ENCODE measurements around the gene TTC33. TPM values are rescaled to one million over a fixed set of nuclear protein-coding genes. Genes with fewer than 3 reads are reported as not detected.

The TTC33 gene
- total and polyA plus RNA-seq, 2 of the 4 experiments (the other 2 are of a cell fraction), result 3.1 to 8.1 TPM

GRCh38 chr5:40521925-40522324 is 233.8 kb downstream of the TTC33 start:
- in situ Hi-C loops (cut with MboI; ENCODE audit: low sequenced_read_pairs), result no loop called here
- DNase-seq (no peak), ATAC-seq (ENCODE audit: low read depth) (no peak)
- no peaks in the 10 kb centered on the region; the same call in 1 of the 2 replicates for H3K4me1 ChIP-seq (ENCODE audit: control insufficient read depth, insufficient read depth, low read length)
- H3K27ac ChIP-seq (ENCODE audit: insufficient read depth, low read length), result no peak overlapping the region
- H3K23ac ChIP-seq (ENCODE audit: low read depth, low read length), result no peak overlapping the region
- H4K8ac ChIP-seq (ENCODE audit: low read depth in 2 of 2, low read length in 2 of 2), result no peak overlapping the region
- H3K56ac ChIP-seq (ENCODE audit: extremely low read depth, insufficient read depth, low read length), result no peak overlapping the region
- no peaks in the 10 kb centered on the region for H3K36me3 ChIP-seq (ENCODE audit: control insufficient read depth, insufficient read depth, low read length)
- no peaks in the 10 kb centered on the region for H3K79me1 ChIP-seq (ENCODE audit: low read depth in 1 of 2, low read length in 2 of 2)
- no peak overlapping the region for H2AK5ac ChIP-seq (ENCODE audit: low read depth, low read length)
- no peak overlapping the region for H3K4me3 ChIP-seq (ENCODE audit: insufficient read depth, low read depth, low read length)
- H3K4me2 ChIP-seq (ENCODE audit: low read depth, low read length), result peak overlapping the region; percentile 61; the same call in 1 of the 2 replicates
- no peak overlapping the region for H2AFZ ChIP-seq (replicated peaks; ENCODE audit: low read length, poor library complexity)
- H3K9me1 ChIP-seq (ENCODE audit: insufficient read depth, low read length), result 0 out of 2 replicates have a peak, but pooled peaks cover 2% of the 10 kb centered on the region
- H3K4ac ChIP-seq (ENCODE audit: low read depth, low read length), result no peak overlapping the region
- no peak overlapping the region for H2BK20ac ChIP-seq (ENCODE audit: low read depth, low read length)
- H3K18ac ChIP-seq (ENCODE audit: low read depth, low read length), result peak overlapping the region; percentile 23; the same call in 1 of the 2 replicates
- no peaks in the 10 kb centered on the region for H3K27me3 ChIP-seq (ENCODE audit: control insufficient read depth, insufficient read depth, low read length)
- no peaks in the 10 kb centered on the region for H3K9me3 ChIP-seq (ENCODE audit: control insufficient read depth, insufficient read depth, low read length)
- ChIA-PET POLR2A (ENCODE audit: unreplicated experiment) (no interaction called here), CTCF (interaction anchor here (0.6 kb wide), 1 partner anchor 777 kb away, joined by 3 read pairs; no protein-coding TSS in a partner anchor)
- TF ChIP-seq SMC3 (IDR thresholded peaks at IDR 0.05; ENCODE audit: low read depth, low read length) (no peak), MAFK (IDR thresholded peaks at IDR 0.05; ENCODE audit: low read depth, low read length) (no peak), USF2 (IDR thresholded peaks at IDR 0.05; ENCODE audit: low read depth, low read length) (no peak), POLR2A (IDR thresholded peaks at IDR 0.05; ENCODE audit: low read depth, low read length) (no peak), RFX5 (IDR thresholded peaks at IDR 0.05; ENCODE audit: low read depth, low read length) (no peak), FOS (IDR thresholded peaks at IDR 0.05; ENCODE audit: low read depth, low read length) (no peak), CHD1 (IDR thresholded peaks at IDR 0.05; ENCODE audit: low read depth, low read length) (no peak), CEBPB (IDR thresholded peaks at IDR 0.05; ENCODE audit: low read depth, low read length) (no peak), CTCF (conservative IDR thresholded peaks at IDR 0.05; ENCODE audit: low read depth, low read length) (no peak)
- H2AK9ac ChIP-seq (replicated peaks; ENCODE audit: low read depth, low read length, poor library complexity), result no peak overlapping the region
- no peak overlapping the region for H2BK5ac ChIP-seq (ENCODE audit: low read depth, low read length, poor library complexity, severe bottlenecking)
- H3K14ac ChIP-seq (replicated peaks; ENCODE audit: low read depth, low read length), result no peak overlapping the region
- H3K9ac ChIP-seq (ENCODE audit: low read depth, low read length), result no peak overlapping the region
- no peak overlapping the region for H2BK120ac ChIP-seq (ENCODE audit: low read depth, low read length)
- dilution Hi-C loops (cut with HindIII; ENCODE audit: low sequenced_read_pairs, unreplicated experiment), result no loop called here
- BruUV-seq (replicated peaks), result no TSS peak
- no peak overlapping the region for H4K91ac ChIP-seq (ENCODE audit: insufficient read depth, low read depth, low read length)
- H4K5ac ChIP-seq (ENCODE audit: low read depth, low read length), result no peak overlapping the region
- intact Hi-C loops (cut with micrococcal nuclease), result no loop called here
- no peaks in the 10 kb centered on the region for H4K20me1 ChIP-seq (ENCODE audit: insufficient read depth, low read length)
- H2BK15ac ChIP-seq (ENCODE audit: low read depth, low read length), result no peak overlapping the region

All from IMR-90 (cell line).